Rectal smooth muscle tissue (tissue), 1 donor: ENCODE measurements around the gene ATP2A3.

Source experiments
- H3K27ac ChIP-seq: one replicate; pipeline ENCODE4 v1.7.0; 2013; ENCODE audit warnings: low read depth, low read length, inconsistent platforms
- H3K27me3 ChIP-seq: one replicate; pipeline ENCODE4 v1.7.0; 2013; ENCODE audit warnings: low read length; ENCODE audit not compliant: control insufficient read depth, insufficient read depth
- H3K36me3 ChIP-seq: one replicate; pipeline ENCODE4 v1.7.0; 2013; ENCODE audit warnings: low read length; ENCODE audit not compliant: control insufficient read depth, insufficient read depth
- H3K4me1 ChIP-seq: one replicate; pipeline ENCODE4 v1.7.0; 2013; ENCODE audit warnings: low read length; ENCODE audit not compliant: control insufficient read depth, insufficient read depth
- H3K4me3 ChIP-seq: one replicate; pipeline ENCODE4 v1.7.0; 2013; ENCODE audit warnings: low read length
- H3K9ac ChIP-seq: one replicate; pipeline ENCODE4 v1.7.0; 2013; ENCODE audit warnings: low read length

The ATP2A3 gene

DNA sequence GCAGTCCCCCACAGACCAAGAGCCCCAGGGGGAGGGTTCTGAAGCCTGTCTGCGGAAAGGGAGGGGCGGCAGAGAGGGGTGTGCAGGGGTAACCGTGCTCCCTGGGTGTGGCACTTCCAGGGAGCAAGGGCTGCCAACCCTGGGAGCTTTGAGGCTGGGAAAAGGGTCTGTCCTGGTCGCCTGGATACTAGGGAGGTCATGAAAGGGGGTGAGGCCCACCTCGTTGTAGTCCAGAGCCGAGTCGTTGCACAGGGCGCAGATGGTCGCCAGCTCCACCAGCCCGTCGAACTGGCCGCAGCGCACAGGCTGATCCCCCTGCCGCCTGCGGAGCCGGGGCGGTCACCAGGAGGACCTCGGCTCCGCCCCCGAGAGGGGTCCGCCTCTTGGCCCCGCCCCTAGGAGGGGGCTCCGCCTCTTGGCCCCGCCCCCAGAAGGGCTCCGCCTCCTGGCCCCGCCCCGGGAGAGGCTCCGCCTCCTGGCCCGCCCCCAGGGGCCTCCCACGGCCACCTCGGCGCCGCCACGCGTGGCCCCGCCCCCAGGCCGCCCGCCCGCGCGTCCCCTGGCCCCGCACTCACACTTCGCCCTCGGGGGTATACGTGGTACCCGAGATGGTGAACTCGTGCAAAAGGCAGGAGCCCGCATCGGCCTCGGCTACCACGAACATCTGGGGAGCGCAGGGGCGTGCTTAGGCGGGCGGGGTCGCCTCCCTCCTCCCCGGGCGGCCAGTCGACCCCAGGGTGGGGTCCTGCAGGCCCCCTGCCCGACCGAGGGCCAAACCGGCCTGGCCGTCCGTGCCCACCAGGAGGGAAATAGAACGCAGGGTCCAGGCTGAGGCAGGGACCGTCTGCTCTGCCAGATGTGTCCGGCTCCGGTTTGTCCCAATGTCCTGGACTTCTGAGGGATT, 19.5 kb downstream of the ATP2A3 start:
- H3K4me1 ChIP-seq: no peaks in the 10 kb centered on the region
- no peak overlapping the region for H3K9ac ChIP-seq
- H3K36me3 ChIP-seq: peaks cover 23% of the 10 kb centered on the region
- no peak overlapping the region for H3K27ac ChIP-seq
- no peaks in the 10 kb centered on the region for H3K27me3 ChIP-seq
- H3K4me3 ChIP-seq: peak overlapping the region; percentile 55

- no peaks in the 10 kb centered on the region for H3K27me3 ChIP-seq
- H3K36me3 ChIP-seq: peaks cover 20% of the 10 kb centered on the region
- H3K4me1 ChIP-seq: no peaks in the 10 kb centered on the region
- peak overlapping the region; percentile 55 for H3K4me3 ChIP-seq
- no peak overlapping the region for H3K9ac ChIP-seq
- no peak overlapping the region for H3K27ac ChIP-seq
These were observed 20.9 kb downstream of the ATP2A3 start for GRCh38 chr17:3943240-3943891.

- no peak overlapping the region for H3K27ac ChIP-seq
- no peaks in the 10 kb centered on the region for H3K27me3 ChIP-seq
- no peak overlapping the region for H3K9ac ChIP-seq
- peaks cover 26% of the 10 kb centered on the region for H3K36me3 ChIP-seq
- H3K4me3 ChIP-seq: no peak overlapping the region
- no peaks in the 10 kb centered on the region for H3K4me1 ChIP-seq
These were observed 23.1 kb downstream of the ATP2A3 start for GRCh38 chr17:3940965-3941698.

GRCh38 chr17:3937359-3937758, 26.9 kb downstream of the ATP2A3 start:
- no peaks in the 10 kb centered on the region for H3K4me1 ChIP-seq
- no peak overlapping the region for H3K9ac ChIP-seq
- no peaks in the 10 kb centered on the region for H3K27me3 ChIP-seq
- H3K36me3 ChIP-seq: peaks cover 31% of the 10 kb centered on the region
- no peak overlapping the region for H3K4me3 ChIP-seq
- no peak overlapping the region for H3K27ac ChIP-seq

GRCh38 chr17:3935825-3936355, 28.3 kb downstream of the ATP2A3 start:
- H3K27ac ChIP-seq: no peak overlapping the region
- no peaks in the 10 kb centered on the region for H3K4me1 ChIP-seq
- no peak overlapping the region for H3K4me3 ChIP-seq
- H3K27me3 ChIP-seq: no peaks in the 10 kb centered on the region
- no peak overlapping the region for H3K9ac ChIP-seq
- H3K36me3 ChIP-seq: peaks cover 32% of the 10 kb centered on the region

DNA sequence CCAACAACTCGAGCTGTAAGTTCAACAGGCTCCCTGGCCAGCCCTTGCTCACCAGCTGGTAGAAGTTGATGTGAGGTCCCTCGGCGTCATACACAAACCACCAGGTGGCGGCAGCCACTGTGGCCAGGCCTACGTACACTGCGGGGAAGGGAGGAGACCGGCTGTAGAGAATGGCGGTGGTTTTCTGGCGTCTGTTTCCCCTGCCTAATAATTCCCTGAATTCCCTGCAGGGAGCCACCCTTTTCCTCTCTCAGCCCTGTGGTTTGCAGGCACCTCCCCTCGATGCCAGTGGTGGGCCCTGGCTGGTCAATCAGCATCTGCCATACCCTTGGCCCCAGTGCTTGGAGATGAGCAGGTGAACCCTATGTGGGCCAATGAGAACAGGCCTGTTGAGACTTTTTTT, 29.1 kb downstream of the ATP2A3 start:
- H3K27ac ChIP-seq: no peak overlapping the region

GRCh38 chr17:3929764-3930163, 34.5 kb downstream of the ATP2A3 start:
- no peaks in the 10 kb centered on the region for H3K27me3 ChIP-seq
- H3K9ac ChIP-seq: no peak overlapping the region
- H3K27ac ChIP-seq: no peak overlapping the region
- no peak overlapping the region for H3K4me3 ChIP-seq
- H3K4me1 ChIP-seq: no peaks in the 10 kb centered on the region
- H3K36me3 ChIP-seq: peaks cover 20% of the 10 kb centered on the region

More for the DNA sequence above, 29.1 kb downstream of the ATP2A3 start:
- no peaks in the 10 kb centered on the region for H3K27me3 ChIP-seq
- no peak overlapping the region for H3K9ac ChIP-seq
- H3K36me3 ChIP-seq: peaks cover 34% of the 10 kb centered on the region
- H3K4me3 ChIP-seq: no peak overlapping the region
- no peaks in the 10 kb centered on the region for H3K4me1 ChIP-seq

DNA sequence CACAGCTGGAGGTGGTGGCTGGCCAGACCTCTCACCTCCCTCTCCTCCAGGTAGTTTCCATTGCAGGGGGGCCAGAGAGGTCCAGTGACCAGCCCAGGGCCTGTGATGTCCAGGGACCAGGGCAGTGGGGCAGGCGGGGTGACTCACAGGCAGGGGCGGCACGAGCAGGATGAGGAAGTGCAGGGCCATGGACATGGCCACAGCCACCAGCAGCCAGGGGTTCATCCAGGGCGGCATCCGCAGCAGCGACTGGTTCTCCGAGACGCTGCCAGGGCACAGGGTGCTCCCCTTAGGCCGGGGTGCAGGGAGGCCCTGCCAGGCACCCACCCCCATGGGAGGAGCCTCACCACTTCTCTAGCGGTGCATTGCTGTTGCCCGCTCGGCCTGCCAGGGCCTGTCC, 35.1 kb downstream of the ATP2A3 start:
- Histone ChIP-seq H3K4me1 (peaks cover 2% of the 10 kb centered on the region), H3K4me3 (no peak overlapping the region), H3K9ac (no peak overlapping the region), H3K27me3 (no peaks in the 10 kb centered on the region), H3K36me3 (peaks cover 19% of the 10 kb centered on the region), H3K27ac (no peak overlapping the region)

DNA sequence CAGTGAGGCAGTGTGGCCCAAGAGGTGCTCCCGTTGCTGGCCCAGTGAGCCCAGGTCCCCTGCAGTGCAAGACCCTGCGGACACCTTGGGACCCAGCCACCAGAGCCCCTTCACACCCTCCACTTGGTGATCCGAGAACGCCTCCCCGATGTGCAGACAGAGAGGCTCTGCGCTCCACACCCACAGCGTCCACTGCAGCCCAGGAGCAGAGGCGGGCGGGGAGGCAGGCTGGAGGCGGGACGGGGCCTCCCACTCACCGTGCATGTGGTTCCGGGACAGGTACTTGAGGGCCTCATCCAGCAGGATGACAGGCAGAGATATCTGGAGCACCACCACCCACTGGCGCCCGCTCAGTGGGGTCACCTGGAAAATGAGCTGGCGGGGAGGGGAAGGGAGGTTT, 35.8 kb downstream of the ATP2A3 start:
- H3K9ac ChIP-seq: no peak overlapping the region
- peaks cover 17% of the 10 kb centered on the region for H3K36me3 ChIP-seq
- no peaks in the 10 kb centered on the region for H3K27me3 ChIP-seq
- no peak overlapping the region for H3K27ac ChIP-seq
- H3K4me1 ChIP-seq: peaks cover 3% of the 10 kb centered on the region
- no peak overlapping the region for H3K4me3 ChIP-seq

DNA sequence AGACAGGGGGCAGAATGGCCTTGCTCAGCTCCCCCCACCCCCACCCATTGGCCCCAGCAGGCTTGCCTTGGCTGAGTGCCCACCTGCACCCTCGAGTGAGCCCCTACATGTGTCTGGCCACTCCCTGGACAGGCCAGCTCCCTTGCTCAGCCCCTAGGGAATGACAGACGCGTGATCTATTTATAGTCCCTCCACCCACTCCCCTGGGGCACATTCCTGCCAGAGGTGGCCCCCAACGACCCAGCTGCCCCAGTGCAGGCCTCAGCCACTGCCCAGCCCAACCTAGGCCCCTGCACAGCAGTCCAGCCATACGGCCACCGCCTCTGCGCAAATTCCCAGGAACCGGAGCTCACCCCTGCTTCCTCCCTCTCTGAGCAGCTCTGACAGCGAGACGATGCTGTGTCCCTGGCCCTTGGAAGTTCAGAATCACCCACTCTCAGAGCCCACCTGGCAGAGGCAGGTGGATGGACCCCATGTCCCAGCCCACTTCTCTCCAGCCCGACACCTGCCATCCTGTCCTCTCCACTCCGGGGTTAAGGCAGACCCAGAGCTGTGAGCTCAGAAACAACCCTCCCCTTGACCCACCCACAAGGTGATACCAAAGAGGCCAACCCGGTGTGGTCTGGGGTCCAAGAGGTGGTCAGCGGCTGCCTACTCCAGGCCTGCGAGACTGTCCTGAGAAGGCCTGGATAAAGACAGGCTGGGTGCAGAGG, 36.5 kb downstream of the ATP2A3 start:
- Histone ChIP-seq H3K4me1 (peaks cover 3% of the 10 kb centered on the region), H3K36me3 (peaks cover 17% of the 10 kb centered on the region), H3K4me3 (no peak overlapping the region), H3K9ac (no peak overlapping the region), H3K27me3 (no peaks in the 10 kb centered on the region), H3K27ac (no peak overlapping the region)

- H3K4me3 ChIP-seq: no peak overlapping the region
- H3K4me1 ChIP-seq: peaks cover 3% of the 10 kb centered on the region
- no peaks in the 10 kb centered on the region for H3K27me3 ChIP-seq
- no peak overlapping the region for H3K9ac ChIP-seq
- peaks cover 15% of the 10 kb centered on the region for H3K36me3 ChIP-seq
- no peak overlapping the region for H3K27ac ChIP-seq
These were observed 37.2 kb downstream of the ATP2A3 start for GRCh38 chr17:3926860-3927627.
